ENCODE measurements around the gene ZBBX. TPM values are rescaled to one million over a fixed set of nuclear protein-coding genes. Genes with fewer than 3 reads are reported as not detected.

The ZBBX gene
- total and polyA plus RNA-seq, 5 donors, result not detected

DNA sequence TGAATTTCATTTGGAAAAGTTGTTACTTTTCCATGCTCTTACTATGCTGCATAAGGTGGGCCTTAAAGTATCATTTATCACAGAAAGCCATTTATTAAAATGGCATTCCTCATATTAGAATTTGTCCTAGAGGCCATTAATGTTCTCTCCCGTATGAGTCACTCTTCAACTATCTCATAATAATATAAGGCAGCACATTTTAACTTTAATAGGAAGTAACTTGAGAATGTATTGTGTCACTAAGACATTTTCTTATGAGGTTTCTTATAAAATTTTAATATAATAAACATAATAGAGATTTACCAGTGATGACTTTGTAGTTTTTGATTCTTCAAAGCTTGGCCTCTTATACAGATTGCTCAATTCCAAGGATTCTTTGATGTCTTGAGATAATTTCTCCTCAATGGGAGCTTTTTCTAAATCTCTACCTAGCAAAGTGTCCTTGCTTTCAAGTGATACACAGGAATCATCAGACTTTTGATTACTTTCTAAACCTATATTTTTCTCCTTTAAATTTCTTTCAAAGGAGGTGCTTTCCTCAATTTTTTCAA is 74.7 kb downstream of the ZBBX start:
- Histone ChIP-seq H3K4me1 (ENCODE audit: control insufficient read depth, insufficient read depth, low read length) (no peaks in the 10 kb centered on the region), H3K9me3 (ENCODE audit: control insufficient read depth, low read length) (no peaks in the 10 kb centered on the region), H3K27ac (ENCODE audit: low read length) (no peak overlapping the region), H3K27me3 (ENCODE audit: control insufficient read depth, insufficient read depth) (no peaks in the 10 kb centered on the region), H3K4me3 (ENCODE audit: low read length) (no peak overlapping the region)
- DNase-seq (no peak), ATAC-seq (no peak)
- 22% methylated on average over 1 of the region's 1 CpG for WGBS
- intact Hi-C loops (cut with DNase I), result no loop called here

DNA sequence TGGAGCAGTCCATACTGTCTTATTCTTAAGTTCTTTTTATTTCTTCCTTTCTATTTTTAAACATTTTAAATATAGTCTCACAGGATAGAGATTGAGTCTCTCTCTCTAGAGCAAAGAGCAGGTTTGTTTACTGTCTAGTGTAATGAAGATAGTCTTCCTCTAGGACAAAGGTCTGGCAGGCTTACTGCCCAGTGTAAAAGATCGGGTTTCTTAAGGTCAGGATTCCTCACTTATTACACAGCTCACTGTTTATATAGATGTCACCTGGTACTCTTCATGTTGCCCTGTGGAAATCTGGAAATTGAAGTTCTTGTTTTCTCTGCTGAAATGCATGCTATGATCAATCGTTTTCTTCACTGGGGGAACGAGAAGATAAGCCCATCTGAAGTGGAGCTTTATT is 76.0 kb downstream of the ZBBX start:
- Histone ChIP-seq H3K27me3 (ENCODE audit: control insufficient read depth, insufficient read depth) (no peaks in the 10 kb centered on the region), H3K4me1 (ENCODE audit: control insufficient read depth, insufficient read depth, low read length) (no peaks in the 10 kb centered on the region), H3K27ac (ENCODE audit: low read length) (no peak overlapping the region), H3K9me3 (ENCODE audit: control insufficient read depth, low read length) (no peaks in the 10 kb centered on the region), H3K4me3 (ENCODE audit: low read length) (no peak overlapping the region)
- 46% methylated on average over 3 of the region's 3 CpGs for WGBS
- ATAC-seq, result peak; percentile 82 to 90
- intact Hi-C loops (cut with DNase I), result no loop called here
- DNase-seq, result no peak

DNA sequence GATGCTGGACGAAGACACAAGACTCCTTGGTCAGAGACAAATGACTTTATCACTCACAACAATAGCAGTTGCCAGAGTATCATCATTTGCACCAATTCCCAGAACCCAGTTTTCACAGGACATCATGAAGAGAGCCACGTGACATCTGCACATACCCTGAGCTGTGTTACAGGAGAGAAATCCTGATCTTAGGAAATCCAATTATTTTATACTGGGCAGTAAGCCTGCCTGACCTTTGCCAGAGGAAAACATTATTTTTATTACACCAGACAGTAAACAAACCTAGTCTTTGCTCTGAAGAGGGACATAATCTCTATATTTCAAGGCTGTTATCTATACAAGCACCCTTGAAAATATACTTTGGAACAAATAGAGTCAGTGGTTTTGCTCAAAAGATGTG is 77.4 kb downstream of the ZBBX start:
- ATAC-seq, result no peak
- Histone ChIP-seq H3K27ac (ENCODE audit: low read length) (no peak overlapping the region), H3K27me3 (ENCODE audit: control insufficient read depth, insufficient read depth) (no peaks in the 10 kb centered on the region), H3K9me3 (ENCODE audit: control insufficient read depth, low read length) (no peaks in the 10 kb centered on the region), H3K4me1 (ENCODE audit: control insufficient read depth, insufficient read depth, low read length) (no peaks in the 10 kb centered on the region), H3K4me3 (ENCODE audit: low read length) (no peak overlapping the region)
- no peak for DNase-seq
- intact Hi-C loops (cut with DNase I), result no loop called here
- WGBS, result 63% methylated on average over 2 of the region's 2 CpGs

DNA sequence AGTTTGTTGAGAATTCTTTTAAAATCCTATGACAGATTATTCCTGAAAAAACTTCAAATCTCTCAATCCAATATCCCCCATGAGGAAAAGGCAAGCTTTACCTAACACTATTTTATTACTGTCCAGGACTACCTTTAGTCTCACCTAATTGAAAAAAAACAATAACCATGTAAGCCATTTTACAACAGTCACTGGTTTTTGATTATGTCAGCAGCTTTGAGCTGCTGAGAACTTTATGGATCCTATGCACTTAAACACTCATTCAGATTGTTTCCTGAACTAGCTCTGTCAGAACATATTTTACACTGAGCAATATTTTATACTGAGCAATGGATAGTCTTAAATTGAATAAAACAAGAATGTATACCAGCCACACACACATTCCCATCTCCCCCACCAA is 79.9 kb downstream of the ZBBX start:
- H3K4me3 ChIP-seq (ENCODE audit: low read length), result no peak overlapping the region
- H3K4me1 ChIP-seq (ENCODE audit: control insufficient read depth, insufficient read depth, low read length), result no peaks in the 10 kb centered on the region
- H3K27ac ChIP-seq (ENCODE audit: low read length), result no peak overlapping the region
- DNase-seq (no peak), ATAC-seq (no peak)
- intact Hi-C loops (cut with DNase I), result no loop called here
- H3K27me3 ChIP-seq (ENCODE audit: control insufficient read depth, insufficient read depth), result no peaks in the 10 kb centered on the region
- H3K9me3 ChIP-seq (ENCODE audit: control insufficient read depth, low read length), result no peaks in the 10 kb centered on the region

DNA sequence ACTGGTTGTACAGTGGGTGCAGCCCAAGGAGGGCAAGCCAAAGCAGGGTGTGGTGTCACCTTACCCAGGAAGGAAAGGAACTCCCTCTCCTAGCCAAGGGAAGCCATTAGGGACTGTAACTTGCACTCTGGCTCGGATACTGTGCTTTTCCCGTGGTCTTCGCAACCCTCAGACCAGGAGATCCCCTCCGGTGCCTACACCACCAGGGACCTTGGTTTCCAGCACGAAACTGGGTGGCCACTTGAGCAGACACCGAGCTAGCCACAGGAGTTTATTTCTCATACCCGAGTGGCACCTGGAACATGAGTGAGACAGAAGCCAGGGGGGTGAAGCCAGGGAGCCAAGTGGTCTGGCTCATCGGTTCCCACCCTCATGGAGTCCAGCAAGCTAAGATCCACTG is 90.7 kb downstream of the ZBBX start:
- Histone ChIP-seq H3K4me1 (ENCODE audit: control insufficient read depth, insufficient read depth, low read length) (no peaks in the 10 kb centered on the region), H3K4me3 (ENCODE audit: low read length) (no peak overlapping the region), H3K27me3 (ENCODE audit: control insufficient read depth, insufficient read depth) (no peaks in the 10 kb centered on the region), H3K27ac (ENCODE audit: low read length) (no peak overlapping the region), H3K9me3 (ENCODE audit: control insufficient read depth, low read length) (no peaks in the 10 kb centered on the region)
- intact Hi-C loops (cut with DNase I), result no loop called here
- WGBS, result 80% methylated on average over 8 of the region's 8 CpGs
- DNase-seq, result no peak
- ATAC-seq, result no peak

DNA sequence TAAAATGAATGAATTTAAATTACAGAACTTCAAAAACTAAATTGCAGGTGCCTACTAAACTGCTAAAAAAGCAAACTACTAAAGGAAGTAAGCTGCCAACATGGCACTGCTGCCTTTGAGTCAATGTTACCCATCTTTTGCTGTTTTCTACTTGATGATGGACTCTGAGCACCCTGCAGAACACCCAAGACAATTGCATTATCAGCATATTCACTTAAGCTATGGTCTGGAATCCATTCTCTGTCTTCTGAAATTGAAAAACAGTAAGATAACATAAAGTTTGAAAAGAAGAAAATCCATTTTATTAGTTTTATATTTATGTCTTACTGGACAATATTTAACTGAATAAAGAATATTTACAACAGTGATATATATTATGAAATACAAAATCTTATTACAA is 91.4 kb downstream of the ZBBX start:
- no peak overlapping the region for H3K27ac ChIP-seq (ENCODE audit: low read length)
- H3K4me1 ChIP-seq (ENCODE audit: control insufficient read depth, insufficient read depth, low read length), result no peaks in the 10 kb centered on the region
- H3K4me3 ChIP-seq (ENCODE audit: low read length), result no peak overlapping the region
- no peaks in the 10 kb centered on the region for H3K9me3 ChIP-seq (ENCODE audit: control insufficient read depth, low read length)
- intact Hi-C loops (cut with DNase I), result no loop called here
- DNase-seq (no peak), ATAC-seq (no peak)
- H3K27me3 ChIP-seq (ENCODE audit: control insufficient read depth, insufficient read depth), result no peaks in the 10 kb centered on the region

DNA sequence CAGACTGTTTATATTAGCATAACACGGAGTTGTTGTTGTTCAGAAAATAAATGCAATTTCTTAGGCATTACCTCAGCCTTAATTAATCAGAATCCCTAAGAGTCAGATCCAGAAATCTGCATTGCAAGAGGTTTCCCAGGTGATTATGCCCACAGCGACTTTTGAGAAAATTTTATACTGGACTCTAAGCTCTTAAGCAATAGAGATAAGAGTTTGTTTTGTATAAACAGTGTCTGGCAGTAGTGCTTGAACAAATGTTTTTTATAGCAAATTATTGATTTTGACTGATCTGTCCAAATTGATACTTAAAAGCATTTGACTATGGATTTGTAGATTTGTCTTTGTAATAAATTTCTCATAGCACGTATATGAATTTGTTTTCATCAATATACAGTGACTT is 92.8 kb downstream of the ZBBX start:
- ATAC-seq (no peak), DNase-seq (no peak)
- H3K27me3 ChIP-seq (ENCODE audit: control insufficient read depth, insufficient read depth), result no peaks in the 10 kb centered on the region
- no peaks in the 10 kb centered on the region for H3K4me1 ChIP-seq (ENCODE audit: control insufficient read depth, insufficient read depth, low read length)
- 68% methylated on average over 3 of the region's 3 CpGs for WGBS
- intact Hi-C loops (cut with DNase I), result no loop called here
- H3K9me3 ChIP-seq (ENCODE audit: control insufficient read depth, low read length), result no peaks in the 10 kb centered on the region
- no peak overlapping the region for H3K4me3 ChIP-seq (ENCODE audit: low read length)
- no peak overlapping the region for H3K27ac ChIP-seq (ENCODE audit: low read length)

DNA sequence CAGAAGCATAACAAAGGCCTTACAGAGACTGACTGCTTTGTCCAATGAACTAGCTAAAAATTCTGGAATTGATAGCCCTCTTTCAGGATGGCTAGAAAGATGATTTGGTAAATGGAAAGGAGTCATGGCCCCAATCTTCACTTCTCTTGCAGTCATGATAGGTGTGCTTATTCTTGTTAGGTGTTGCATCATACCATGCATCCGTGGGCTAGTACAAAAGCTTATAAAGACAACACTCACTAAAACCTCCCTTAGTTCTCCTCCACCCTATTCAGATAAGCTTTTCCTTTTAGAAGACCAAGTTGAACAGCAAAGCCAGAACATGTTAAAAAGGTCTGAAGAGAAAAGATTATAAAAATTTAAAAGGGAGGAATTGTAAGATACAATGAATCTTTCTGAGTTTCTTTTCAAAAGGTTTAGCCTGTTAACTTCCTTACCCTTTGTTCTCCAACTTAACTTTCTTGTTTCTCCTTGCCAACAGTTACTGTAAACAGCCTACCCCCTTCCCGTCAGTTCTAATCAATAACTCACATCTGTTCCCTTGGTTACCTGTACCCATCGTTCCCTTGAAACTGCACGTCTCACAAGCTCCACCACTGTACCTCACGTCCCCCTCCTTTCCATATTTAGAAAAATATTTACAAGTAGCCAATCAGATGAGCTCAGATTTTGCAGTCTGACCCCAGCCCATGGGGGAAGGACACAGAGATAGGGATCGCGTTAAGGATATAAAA is 105.8 kb downstream of the ZBBX start:
- H3K27ac ChIP-seq (ENCODE audit: low read length), result no peak overlapping the region
- H3K9me3 ChIP-seq (ENCODE audit: control insufficient read depth, low read length), result no peaks in the 10 kb centered on the region
- H3K4me1 ChIP-seq (ENCODE audit: control insufficient read depth, insufficient read depth, low read length), result no peaks in the 10 kb centered on the region
- no peaks in the 10 kb centered on the region for H3K27me3 ChIP-seq (ENCODE audit: control insufficient read depth, insufficient read depth)
- no peak for DNase-seq
- ATAC-seq, result no peak
- 83% methylated on average over 7 of the region's 7 CpGs for WGBS
- no peak overlapping the region for H3K4me3 ChIP-seq (ENCODE audit: low read length)
- intact Hi-C loops (cut with DNase I), result no loop called here

DNA sequence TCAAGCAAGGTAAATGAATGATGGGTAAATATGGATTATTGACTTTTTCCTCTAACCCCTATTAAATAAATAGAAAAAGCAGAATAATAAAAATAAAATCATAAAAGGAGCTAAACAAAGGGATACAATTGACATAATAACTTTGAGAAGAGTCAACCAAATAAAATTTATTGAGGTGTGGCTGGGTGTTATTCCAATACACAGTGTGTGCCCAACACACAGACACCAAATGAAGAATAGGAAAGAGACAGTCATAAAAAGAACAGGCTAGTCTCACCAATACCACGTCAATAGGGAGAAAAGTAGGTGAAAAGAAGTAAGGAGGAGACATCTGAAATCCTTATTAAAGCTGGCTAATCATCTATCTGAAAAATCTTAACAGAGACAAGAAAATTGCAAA is 127.1 kb downstream of the ZBBX start:
- no peak for DNase-seq
- no peaks in the 10 kb centered on the region for H3K27me3 ChIP-seq (ENCODE audit: control insufficient read depth, insufficient read depth)
- no peaks in the 10 kb centered on the region for H3K9me3 ChIP-seq (ENCODE audit: control insufficient read depth, low read length)
- H3K27ac ChIP-seq (ENCODE audit: low read length), result no peak overlapping the region
- no peak overlapping the region for H3K4me3 ChIP-seq (ENCODE audit: low read length)
- no peaks in the 10 kb centered on the region for H3K4me1 ChIP-seq (ENCODE audit: control insufficient read depth, insufficient read depth, low read length)
- no peak for ATAC-seq
- WGBS, result 67% methylated on average over 1 of the region's 1 CpG
- intact Hi-C loops (cut with DNase I), result no loop called here

DNA sequence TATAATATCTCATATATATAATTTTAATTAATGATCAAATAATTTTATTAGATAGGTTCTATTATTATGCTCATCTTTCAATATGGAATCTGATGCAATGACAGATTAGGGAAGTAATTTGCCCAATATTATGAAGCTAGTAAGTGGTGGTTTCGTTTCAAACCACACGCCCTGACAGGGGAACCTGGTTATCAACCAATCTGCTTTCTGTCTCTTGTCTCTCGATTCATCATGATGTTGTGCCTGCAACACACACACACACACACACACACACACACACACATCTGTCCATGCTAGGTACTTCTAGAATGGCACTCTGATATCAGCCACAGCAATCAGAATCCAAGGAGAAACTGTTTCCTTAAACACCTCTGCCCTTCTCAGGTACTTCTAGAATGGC is 128.4 kb downstream of the ZBBX start:
- Histone ChIP-seq H3K9me3 (ENCODE audit: control insufficient read depth, low read length) (no peaks in the 10 kb centered on the region), H3K4me1 (ENCODE audit: control insufficient read depth, insufficient read depth, low read length) (no peaks in the 10 kb centered on the region), H3K4me3 (ENCODE audit: low read length) (no peak overlapping the region), H3K27me3 (ENCODE audit: control insufficient read depth, insufficient read depth) (no peaks in the 10 kb centered on the region), H3K27ac (ENCODE audit: low read length) (no peak overlapping the region)
- ATAC-seq, result no peak
- intact Hi-C loops (cut with DNase I), result no loop called here
- 85% methylated on average over 3 of the region's 3 CpGs for WGBS
- no peak for DNase-seq

DNA sequence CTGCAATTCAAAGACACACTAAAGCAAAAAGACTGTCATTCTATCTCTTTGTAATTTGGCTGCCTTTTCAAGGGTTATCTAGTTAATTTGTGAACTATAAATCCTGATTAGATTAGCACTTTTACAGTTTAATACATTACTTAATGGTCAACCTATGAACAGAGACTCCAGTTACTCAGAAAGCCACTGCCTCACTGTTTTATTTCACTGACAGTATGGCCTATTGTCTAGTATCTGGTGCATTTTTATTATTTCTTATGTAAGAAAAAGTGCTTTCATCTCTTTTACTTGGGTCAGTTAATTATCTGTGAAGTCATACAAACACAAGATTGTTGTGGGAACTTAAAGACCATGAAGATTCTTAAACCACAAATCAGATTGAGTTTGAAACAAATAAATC is 133.8 kb downstream of the ZBBX start:
- Histone ChIP-seq H3K4me1 (ENCODE audit: control insufficient read depth, insufficient read depth, low read length) (no peaks in the 10 kb centered on the region), H3K27me3 (ENCODE audit: control insufficient read depth, insufficient read depth) (no peaks in the 10 kb centered on the region), H3K27ac (ENCODE audit: low read length) (no peak overlapping the region), H3K9me3 (ENCODE audit: control insufficient read depth, low read length) (no peaks in the 10 kb centered on the region), H3K4me3 (ENCODE audit: low read length) (no peak overlapping the region)
- intact Hi-C loops (cut with DNase I), result no loop called here
- DNase-seq (no peak), ATAC-seq (no peak)
